Measurements from ENCODE around the gene RTN4RL2. TPM values are rescaled to one million over a fixed set of nuclear protein-coding genes. Genes with fewer than 3 reads are reported as not detected.

The RTN4RL2 gene
- total RNA-seq, 4 donors from 2014 or later = 0.64 to 4.8 (median 3.2) TPM

DNA sequence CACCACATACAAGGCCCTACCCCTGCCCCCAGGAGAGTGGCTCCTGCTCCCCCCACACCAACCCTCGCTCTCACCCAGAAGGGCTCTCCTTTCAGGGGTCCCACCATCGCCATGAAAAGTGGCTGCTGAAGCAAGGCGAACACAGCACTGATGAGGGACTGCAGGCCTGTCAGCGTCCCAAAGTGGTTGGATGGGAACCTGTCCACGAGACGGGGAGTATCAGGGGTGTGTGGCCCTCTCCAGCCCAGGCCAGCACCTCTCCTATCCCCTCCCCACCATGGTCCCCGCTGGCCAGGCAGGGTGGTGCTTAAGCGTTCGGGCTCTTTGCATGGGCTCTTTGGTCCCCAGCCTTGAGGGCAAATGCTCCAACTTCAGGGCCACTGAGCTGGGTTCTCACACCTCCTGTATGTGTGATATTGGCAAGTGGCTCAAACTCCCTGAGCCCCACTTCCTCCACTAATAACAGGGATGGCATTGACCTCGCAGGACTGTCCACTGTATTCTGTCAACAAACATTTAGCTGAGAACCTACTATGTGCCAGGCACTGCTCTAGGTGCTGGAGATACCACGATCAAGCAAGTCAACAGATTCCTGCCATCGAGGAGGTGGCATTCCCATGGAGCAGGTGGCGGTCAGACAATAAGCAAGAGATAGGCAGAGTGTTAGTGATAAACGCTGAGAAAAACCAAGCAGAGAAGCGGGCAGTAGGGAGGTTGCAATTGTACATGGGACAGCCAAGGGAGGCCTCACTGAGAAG is 26.9 kb downstream of the RTN4RL2 start:
- 92% methylated on average over 9 of the region's 15 CpGs for WGBS
- TF ChIP-seq POLR2A (IDR thresholded peaks at IDR 0.05) (no peak), POLR2AphosphoS5 (IDR thresholded peaks at IDR 0.05) (no peak), EP300 (IDR thresholded peaks at IDR 0.05) (no peak)
- H3K36me3 ChIP-seq = peaks cover 69% of the 10 kb centered on the region

DNA sequence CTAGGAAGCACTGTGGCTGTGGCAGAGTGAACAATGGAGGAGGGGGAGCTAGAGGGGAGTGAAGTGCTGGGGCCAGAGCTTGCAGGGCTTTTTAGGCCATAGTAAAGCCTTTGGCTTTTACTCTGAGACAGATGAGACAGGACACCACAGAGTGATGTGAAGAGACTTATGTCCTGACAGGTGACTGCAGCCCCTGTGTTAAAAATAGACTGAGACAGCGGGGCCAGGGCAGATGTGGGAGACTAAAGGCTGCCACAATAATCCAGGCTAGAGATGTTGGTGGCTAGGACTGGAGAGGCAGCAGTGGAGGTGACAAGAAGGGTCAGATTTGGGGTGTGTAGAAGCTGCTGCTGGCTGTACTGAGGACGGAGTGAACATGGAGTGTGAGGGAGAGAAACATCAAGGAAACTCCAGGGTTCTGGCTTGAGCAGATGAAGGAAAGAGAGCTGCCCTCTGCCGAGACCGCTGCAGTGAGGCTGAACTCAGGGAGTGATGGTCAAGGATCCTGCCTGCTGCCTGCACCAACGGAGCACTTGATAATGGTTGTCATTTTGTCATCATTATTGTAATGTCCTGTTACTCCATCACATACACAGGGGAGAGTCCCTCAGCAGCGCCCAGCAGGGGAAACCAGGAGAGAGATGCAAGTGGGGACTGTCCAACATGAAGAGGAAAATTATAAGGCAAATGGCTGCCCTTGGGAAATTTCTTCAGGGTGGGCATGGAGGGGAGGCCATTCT is 27.8 kb downstream of the RTN4RL2 start:
- 90% methylated on average over 6 of the region's 6 CpGs for WGBS

More for the DNA sequence above, 26.9 kb downstream of the RTN4RL2 start:
- DNase-seq (ENCODE audit: low spot score in 2 of 2) = no peak
- Histone ChIP-seq H3K27ac (no peak overlapping the region), H3K4me1 (peaks cover 25% of the 10 kb centered on the region), H3K27me3 (peaks cover 14% of the 10 kb centered on the region), H3K4me3 (no peak overlapping the region), H3K9me3 (no peaks in the 10 kb centered on the region)

GRCh38 chr11:57490456-57491248 is 30.3 kb downstream of the RTN4RL2 start:
- WGBS = 88% methylated on average over 9 of the region's 9 CpGs
- H3K4me3 ChIP-seq = no peak overlapping the region
- no peaks in the 10 kb centered on the region for H3K4me1 ChIP-seq
- H3K36me3 ChIP-seq = peaks cover 58% of the 10 kb centered on the region
- no peak overlapping the region for H3K27ac ChIP-seq
- no peaks in the 10 kb centered on the region for H3K27me3 ChIP-seq
- no peaks in the 10 kb centered on the region for H3K9me3 ChIP-seq
- TF ChIP-seq POLR2A (IDR thresholded peaks at IDR 0.05) = no peak
- no peak for TF ChIP-seq CTCF (IDR thresholded peaks at IDR 0.05)
- no peak for TF ChIP-seq EP300 (IDR thresholded peaks at IDR 0.05)
- no peak for DNase-seq (ENCODE audit: low spot score in 2 of 2)

More for the DNA sequence above, 27.8 kb downstream of the RTN4RL2 start:
- no peak for TF ChIP-seq POLR2AphosphoS5 (IDR thresholded peaks at IDR 0.05)
- no peak for TF ChIP-seq CTCF (IDR thresholded peaks at IDR 0.05)
- TF ChIP-seq EP300 (IDR thresholded peaks at IDR 0.05) = no peak
- no peak for TF ChIP-seq POLR2A (IDR thresholded peaks at IDR 0.05)
- Histone ChIP-seq H3K27ac (no peak overlapping the region), H3K36me3 (peaks cover 69% of the 10 kb centered on the region), H3K27me3 (peaks cover 8% of the 10 kb centered on the region), H3K4me3 (no peak overlapping the region), H3K4me1 (peaks cover 16% of the 10 kb centered on the region), H3K9me3 (no peaks in the 10 kb centered on the region)
- DNase-seq (ENCODE audit: low spot score in 2 of 2) = no peak

- Histone ChIP-seq H3K4me3 (no peak overlapping the region), H3K4me1 (no peaks in the 10 kb centered on the region), H3K27me3 (no peaks in the 10 kb centered on the region), H3K9me3 (no peaks in the 10 kb centered on the region), H3K27ac (no peak overlapping the region), H3K36me3 (peaks cover 55% of the 10 kb centered on the region)
- no peak for DNase-seq (ENCODE audit: low spot score in 2 of 2)
- 85% methylated on average over 5 of the region's 11 CpGs for WGBS
- no peak for TF ChIP-seq EP300 (IDR thresholded peaks at IDR 0.05)
- TF ChIP-seq CTCF (IDR thresholded peaks at IDR 0.05) = peak in 1 of 2 donors; percentile 31
Measured at GRCh38 chr11:57491371-57492061, 31.2 kb downstream of the RTN4RL2 start.
